ENCODE results near the gene CCDC178. TPM values are rescaled to one million over a fixed set of nuclear protein-coding genes. Genes with fewer than 3 reads are reported as not detected.

Gene CCDC178
- total RNA-seq, 1 donor, result 0.43 TPM

DNA sequence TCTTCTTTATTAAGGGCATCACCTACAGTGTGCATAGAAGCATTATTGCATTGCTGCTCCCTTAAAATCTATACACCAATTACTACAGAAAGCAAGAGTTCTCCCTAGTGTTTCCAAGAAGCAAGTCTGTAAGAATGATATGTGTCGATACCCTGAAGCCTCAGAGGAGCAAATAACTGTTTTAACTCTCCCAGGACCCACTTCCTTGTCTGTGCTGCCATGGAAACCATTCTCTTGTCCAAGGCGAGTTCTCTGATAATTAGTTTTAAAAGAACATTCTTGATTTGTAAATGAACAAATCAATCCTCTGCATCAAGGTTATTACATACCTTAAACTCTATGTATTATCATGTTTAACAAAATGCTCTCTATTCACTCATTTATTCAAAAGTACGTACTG is 340.9 kb downstream of the CCDC178 start:
- TF ChIP-seq, protein P1, sequence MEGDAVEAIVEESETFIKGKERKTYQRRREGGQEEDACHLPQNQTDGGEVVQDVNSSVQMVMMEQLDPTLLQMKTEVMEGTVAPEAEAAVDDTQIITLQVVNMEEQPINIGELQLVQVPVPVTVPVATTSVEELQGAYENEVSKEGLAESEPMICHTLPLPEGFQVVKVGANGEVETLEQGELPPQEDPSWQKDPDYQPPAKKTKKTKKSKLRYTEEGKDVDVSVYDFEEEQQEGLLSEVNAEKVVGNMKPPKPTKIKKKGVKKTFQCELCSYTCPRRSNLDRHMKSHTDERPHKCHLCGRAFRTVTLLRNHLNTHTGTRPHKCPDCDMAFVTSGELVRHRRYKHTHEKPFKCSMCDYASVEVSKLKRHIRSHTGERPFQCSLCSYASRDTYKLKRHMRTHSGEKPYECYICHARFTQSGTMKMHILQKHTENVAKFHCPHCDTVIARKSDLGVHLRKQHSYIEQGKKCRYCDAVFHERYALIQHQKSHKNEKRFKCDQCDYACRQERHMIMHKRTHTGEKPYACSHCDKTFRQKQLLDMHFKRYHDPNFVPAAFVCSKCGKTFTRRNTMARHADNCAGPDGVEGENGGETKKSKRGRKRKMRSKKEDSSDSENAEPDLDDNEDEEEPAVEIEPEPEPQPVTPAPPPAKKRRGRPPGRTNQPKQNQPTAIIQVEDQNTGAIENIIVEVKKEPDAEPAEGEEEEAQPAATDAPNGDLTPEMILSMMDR (IDR thresholded peaks at IDR 0.05; ENCODE audit: insufficient read depth, low read depth, low read length), result no peak
- no peak overlapping the region for H3K4me3 ChIP-seq (ENCODE audit: low read depth, low read length)
- no peak for DNase-seq (ENCODE audit: low read depth)

DNA sequence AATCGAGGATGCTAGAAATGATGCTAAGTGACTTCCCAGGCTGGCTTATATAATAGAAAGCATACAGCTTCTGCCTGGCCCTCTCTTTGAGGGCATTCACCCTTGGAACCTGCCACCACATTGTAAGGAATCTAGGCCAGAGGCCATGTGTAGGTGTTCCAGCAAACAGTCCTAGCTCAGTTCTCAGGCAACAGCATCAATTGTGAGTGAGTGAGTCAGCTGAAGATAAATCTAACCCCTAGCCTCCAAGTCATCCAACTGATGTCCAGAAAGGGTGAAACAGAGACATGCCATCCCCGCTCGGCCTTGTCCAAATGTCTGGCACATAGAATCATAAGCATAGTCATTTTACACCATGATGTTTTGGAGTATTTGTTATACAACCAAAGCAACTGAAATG is 343.4 kb downstream of the CCDC178 start:
- H3K4me3 ChIP-seq (ENCODE audit: low read depth, low read length), result no peak overlapping the region
- DNase-seq (ENCODE audit: low read depth), result no peak
- TF ChIP-seq, protein P1 (IDR thresholded peaks at IDR 0.05; ENCODE audit: insufficient read depth, low read depth, low read length), result no peak

DNA sequence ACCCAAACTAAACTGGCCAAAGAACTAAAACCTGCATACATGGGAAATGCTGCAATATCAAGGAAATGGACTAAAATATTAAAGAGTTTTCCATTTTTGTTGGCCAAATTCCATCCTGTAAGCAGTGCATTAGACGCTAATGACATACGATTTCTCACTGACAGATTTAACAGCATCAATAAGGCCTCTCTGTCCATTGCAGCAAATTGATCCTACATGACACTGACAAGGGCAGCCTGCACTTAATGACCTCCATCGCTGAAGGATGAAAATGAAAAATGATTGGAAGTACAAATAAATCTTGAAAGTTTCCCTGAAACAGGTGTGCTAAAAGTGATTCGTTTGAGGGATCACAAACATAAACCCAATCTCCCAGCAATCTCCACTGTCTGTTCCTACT is 350.1 kb downstream of the CCDC178 start:
- TF ChIP-seq, protein P1 (IDR thresholded peaks at IDR 0.05; ENCODE audit: insufficient read depth, low read depth, low read length), result no peak
- no peak for DNase-seq (ENCODE audit: low read depth)
- no peak overlapping the region for H3K4me3 ChIP-seq (ENCODE audit: low read depth, low read length)

DNA sequence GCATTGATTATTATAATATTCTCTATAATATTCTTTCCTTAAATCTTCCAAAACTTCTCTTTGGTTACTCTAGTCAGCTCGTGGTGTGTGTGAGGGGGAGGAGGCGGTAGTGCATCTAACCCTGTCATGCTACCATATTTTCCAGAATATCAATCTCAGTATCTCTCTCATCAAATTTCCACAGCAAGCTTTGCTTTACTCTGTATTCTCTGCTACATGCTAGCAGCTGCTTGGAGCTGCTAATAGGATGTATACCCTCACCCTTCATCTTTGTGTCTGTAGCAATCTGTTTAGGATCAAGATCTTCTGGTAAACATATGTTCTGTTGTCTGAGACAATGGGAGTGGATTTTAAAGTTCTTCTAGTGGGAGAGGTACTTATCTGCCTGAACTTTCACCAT is 363.9 kb downstream of the CCDC178 start:
- TF ChIP-seq, protein P1 (IDR thresholded peaks at IDR 0.05; ENCODE audit: insufficient read depth, low read depth, low read length), result no peak
- no peak for DNase-seq (ENCODE audit: low read depth)
- no peak overlapping the region for H3K4me3 ChIP-seq (ENCODE audit: low read depth, low read length)

DNA sequence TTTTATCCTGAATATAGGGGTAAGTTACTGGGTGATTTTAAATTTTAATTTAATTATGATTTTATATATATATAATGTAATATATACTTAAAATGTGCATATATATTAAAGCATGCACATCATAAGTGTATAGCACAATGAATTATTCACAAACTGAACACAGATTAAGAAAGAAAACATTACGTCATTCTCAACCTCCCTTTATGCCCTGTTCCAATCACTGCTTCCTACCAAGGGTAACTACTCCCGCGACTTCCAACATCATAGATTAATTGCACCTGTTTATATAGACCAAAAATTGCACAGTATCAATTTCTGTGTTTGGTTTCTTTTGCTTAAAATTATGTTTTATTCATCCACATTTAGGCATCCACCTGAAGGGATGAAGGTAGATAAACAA is 366.4 kb downstream of the CCDC178 start:
- H3K4me3 ChIP-seq (ENCODE audit: low read depth, low read length), result no peak overlapping the region
- TF ChIP-seq, protein P1 (IDR thresholded peaks at IDR 0.05; ENCODE audit: insufficient read depth, low read depth, low read length), result no peak
- DNase-seq (ENCODE audit: low read depth), result no peak

DNA sequence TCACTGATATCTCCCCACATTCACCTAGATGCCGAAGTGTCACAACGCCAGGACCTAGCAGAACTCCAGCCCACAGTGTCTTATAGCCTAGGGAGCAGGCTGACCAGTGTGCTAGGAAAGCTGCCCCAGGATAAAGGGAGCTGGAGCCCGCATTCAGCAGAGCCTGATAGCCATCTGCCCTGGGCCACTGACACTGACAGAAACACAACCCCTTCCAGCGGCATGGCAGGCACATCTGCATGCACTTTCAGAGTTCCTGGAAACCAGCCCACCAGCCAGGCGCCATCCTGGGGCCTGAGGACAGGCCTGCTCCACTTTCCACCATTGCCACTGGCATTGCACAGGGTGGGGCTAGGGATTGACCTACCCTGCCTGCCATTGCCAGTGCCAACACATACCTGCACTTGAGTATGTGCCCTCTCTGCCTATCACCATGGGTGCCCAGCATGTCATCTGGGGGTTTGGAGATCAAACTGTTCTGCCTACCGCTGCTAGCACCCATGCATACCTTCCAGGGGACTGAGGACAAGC is 377.6 kb downstream of the CCDC178 start:
- no peak for DNase-seq (ENCODE audit: low read depth)
- H3K4me3 ChIP-seq (ENCODE audit: low read depth, low read length), result no peak overlapping the region
- TF ChIP-seq, protein P1 (IDR thresholded peaks at IDR 0.05; ENCODE audit: insufficient read depth, low read depth, low read length), result no peak

DNA sequence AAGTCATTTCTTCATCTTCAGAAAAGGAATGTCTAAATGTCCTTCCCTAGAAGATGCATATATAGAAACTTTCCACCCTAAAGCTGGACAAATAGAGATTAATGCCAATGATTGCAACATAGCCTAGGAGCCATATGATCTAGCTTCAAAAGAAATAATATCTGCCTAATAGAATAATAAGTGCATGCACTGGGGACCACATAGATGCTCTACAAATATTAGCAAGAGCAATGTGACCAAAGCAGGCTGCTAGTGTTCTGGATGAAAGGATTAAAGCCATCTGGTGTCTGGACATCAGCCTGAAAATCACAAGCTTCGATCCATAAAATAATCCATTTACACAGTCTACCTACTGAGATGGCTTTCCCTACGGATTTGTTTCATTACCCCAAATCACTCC is 387.6 kb downstream of the CCDC178 start:
- no peak overlapping the region for H3K4me3 ChIP-seq (ENCODE audit: low read depth, low read length)
- no peak for DNase-seq (ENCODE audit: low read depth)
- TF ChIP-seq, protein P1 (IDR thresholded peaks at IDR 0.05; ENCODE audit: insufficient read depth, low read depth, low read length), result no peak

Measured in fibroblast of villous mesenchyme (primary cell).